ENCODE results near the gene ACOT4.
"Not testable (repeated sequence)": the region's sequence is repeated elsewhere in the genome, so short reads cannot be mapped to it uniquely, and the experiment has no call there.

The ACOT4 gene

DNA sequence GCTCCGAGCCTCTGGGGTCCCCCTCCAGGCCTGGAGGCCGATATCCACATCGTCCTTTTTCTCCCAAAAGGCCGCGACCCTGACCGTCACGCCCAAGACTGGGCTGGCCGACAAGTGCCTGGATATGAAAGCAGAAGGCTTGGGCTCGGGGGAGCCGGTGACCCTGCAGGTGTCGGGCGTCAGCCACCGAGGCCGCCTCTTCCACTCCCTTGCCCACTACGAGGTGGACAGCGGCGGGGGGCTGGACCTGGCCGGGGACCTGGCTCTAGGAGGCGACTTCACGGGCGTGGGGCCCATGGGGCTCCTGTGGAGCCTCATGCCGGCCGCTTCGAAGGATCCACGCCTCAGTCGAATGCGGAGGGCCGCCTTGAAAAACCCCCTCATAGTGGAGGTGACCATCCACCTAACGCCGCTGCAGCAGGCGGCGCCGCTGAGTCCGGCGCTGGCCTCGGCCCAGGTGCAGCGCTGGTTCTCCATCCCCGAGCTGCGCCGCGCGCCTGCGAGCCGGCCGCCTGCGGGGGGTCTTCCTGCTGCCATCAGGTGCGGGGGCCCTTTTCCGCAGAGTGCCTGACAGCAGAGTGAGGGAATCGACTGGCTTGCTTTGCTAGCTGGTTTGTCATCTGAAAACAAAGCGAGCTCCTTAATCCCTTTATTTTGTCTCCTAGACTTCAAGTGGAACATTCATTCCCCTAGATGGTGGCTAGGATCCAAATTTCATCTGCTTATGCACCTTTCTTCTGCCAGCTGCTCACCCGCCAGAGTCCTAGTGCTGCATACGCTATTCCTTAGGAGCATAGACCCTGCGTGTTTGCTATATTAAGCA is 42.5 kb downstream of the ACOT4 start:
- DNase-seq = no peak

DNA sequence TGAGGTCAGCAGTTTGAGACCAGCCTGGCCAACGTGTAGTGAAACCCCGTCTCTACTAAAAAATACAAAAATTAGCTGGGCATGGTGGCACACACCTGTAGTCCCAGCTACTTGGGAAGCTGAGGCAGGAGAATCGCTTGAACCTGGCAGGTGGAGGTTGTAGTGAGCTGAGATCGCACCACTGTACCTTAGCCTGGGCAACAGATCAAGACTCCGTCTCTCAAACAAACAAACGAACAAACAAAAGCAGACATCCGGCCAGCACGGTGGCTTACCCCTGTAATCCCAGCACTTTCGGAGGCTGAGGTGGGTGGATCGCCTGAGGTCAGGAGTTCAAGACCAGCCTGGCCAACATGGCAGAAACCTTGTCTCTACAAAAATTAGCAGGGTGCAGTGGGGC is 44.7 kb downstream of the ACOT4 start:
- not testable (repeated sequence) for DNase-seq

- DNase-seq = no peak
These were observed 46.2 kb downstream of the ACOT4 start for GRCh38 chr14:73637830-73638229.

DNA sequence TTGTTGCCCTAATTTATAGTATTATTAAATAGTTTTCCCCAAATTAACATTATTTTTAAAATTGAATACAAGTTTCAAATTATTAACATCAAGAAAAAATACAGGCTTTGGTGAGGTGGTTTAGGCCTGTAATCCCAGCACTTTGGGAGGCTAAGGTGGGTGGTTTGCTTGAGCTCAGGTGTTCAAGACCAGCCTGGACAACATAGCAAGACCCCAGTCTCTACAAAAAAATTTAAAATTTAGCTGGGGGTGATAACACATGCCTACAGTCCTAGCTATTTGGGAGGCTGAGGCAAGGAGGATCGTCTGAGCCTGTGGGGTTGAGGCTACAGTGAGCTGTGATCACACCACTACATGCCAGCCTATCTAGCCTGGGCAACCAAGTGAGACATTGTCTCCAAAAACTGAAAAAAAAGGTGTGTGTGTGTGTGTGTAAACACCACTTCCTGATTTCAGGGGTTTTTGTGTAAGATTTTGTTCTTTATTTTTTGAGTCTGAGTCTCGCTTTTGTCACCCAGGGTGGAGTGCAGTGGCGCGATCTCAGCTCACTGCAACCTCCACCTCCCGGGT is 49.2 kb downstream of the ACOT4 start:
- DNase-seq = no peak

GRCh38 chr14:73644531-73645247 is 53.0 kb downstream of the ACOT4 start, which contains the start of gene DNAL1:
TSS of gene DNAL1 (plus strand) at chr14:73644986. CDS start at chr14:73645040, 54 bp downstream.
- peak; percentile 77 to 91 for DNase-seq

- no peak for DNase-seq
These were observed 53.6 kb downstream of the ACOT4 start for GRCh38 chr14:73645248-73645610.
